ENCODE measurements around the gene LTBP1. TPM values are rescaled to one million over a fixed set of nuclear protein-coding genes. Genes with fewer than 3 reads are reported as not detected.

LTBP1 gene
- total RNA-seq, 1 donor from 2014 or later, result 29.7 TPM

- TF ChIP-seq CTCF (IDR thresholded peaks at IDR 0.05; ENCODE audit: insufficient read depth, low read depth, low read length) (no peak), EZH2 (IDR thresholded peaks at IDR 0.05; ENCODE audit: insufficient read depth, low read length) (no peak)
- peaks cover under 1% of the 10 kb centered on the region for H3K9me3 Mint-ChIP-seq (ENCODE audit: unreplicated experiment)
- Histone ChIP-seq H3K4me3 (ENCODE audit: insufficient read depth, low read depth, low read length) (no peak overlapping the region), H3K9me3 (ENCODE audit: insufficient read depth, low read depth, low read length) (no peaks in the 10 kb centered on the region), H3K27me3 (ENCODE audit: insufficient read depth, low read length) (no peaks in the 10 kb centered on the region), H3K4me1 (ENCODE audit: insufficient read depth, low read length) (no peaks in the 10 kb centered on the region), H3K27ac (ENCODE audit: low read depth, low read length) (no peak overlapping the region), H3K9ac (ENCODE audit: low read length) (no peak overlapping the region), H2AFZ (ENCODE audit: low read depth, low read length) (no peak overlapping the region), H3K4me2 (ENCODE audit: low read length) (no peak overlapping the region), H3K79me2 (ENCODE audit: insufficient read depth, low read length) (no peaks in the 10 kb centered on the region), H3K36me3 (ENCODE audit: insufficient read depth, low read length) (no peaks in the 10 kb centered on the region), H4K20me1 (ENCODE audit: insufficient read depth, low read length) (no peaks in the 10 kb centered on the region)
- H3K27ac Mint-ChIP-seq (ENCODE audit: unreplicated experiment), result no peak overlapping the region
- no peak for FAIRE-seq
- H3K4me1 Mint-ChIP-seq (ENCODE audit: low read depth, unreplicated experiment), result no peaks in the 10 kb centered on the region
- no peak overlapping the region for H3K4me3 Mint-ChIP-seq (ENCODE audit: unreplicated experiment)
- H3K36me3 Mint-ChIP-seq (ENCODE audit: low read depth, unreplicated experiment), result no peaks in the 10 kb centered on the region
- H3K27me3 Mint-ChIP-seq (ENCODE audit: low read depth, unreplicated experiment), result no peaks in the 10 kb centered on the region
- no peak for DNase-seq (ENCODE audit: low read depth)
Observed at GRCh38 chr2:33040541-33040940, 93.8 kb downstream of the LTBP1 start.

- H4K20me1 ChIP-seq (ENCODE audit: insufficient read depth, low read length), result no peaks in the 10 kb centered on the region
- H3K27ac ChIP-seq (ENCODE audit: low read depth, low read length), result no peak overlapping the region
- H3K79me2 ChIP-seq (ENCODE audit: insufficient read depth, low read length), result no peaks in the 10 kb centered on the region
- Mint-ChIP-seq H3K4me1 (ENCODE audit: low read depth, unreplicated experiment) (no peaks in the 10 kb centered on the region), H3K9me3 (ENCODE audit: unreplicated experiment) (peaks cover 3% of the 10 kb centered on the region), H3K36me3 (ENCODE audit: low read depth, unreplicated experiment) (no peaks in the 10 kb centered on the region), H3K27me3 (ENCODE audit: low read depth, unreplicated experiment) (no peaks in the 10 kb centered on the region), H3K4me3 (ENCODE audit: unreplicated experiment) (no peak overlapping the region), H3K27ac (ENCODE audit: unreplicated experiment) (no peak overlapping the region)
- H3K4me3 ChIP-seq (ENCODE audit: insufficient read depth, low read depth, low read length), result no peak overlapping the region
- no peaks in the 10 kb centered on the region for H3K4me1 ChIP-seq (ENCODE audit: insufficient read depth, low read length)
- H3K36me3 ChIP-seq (ENCODE audit: insufficient read depth, low read length), result no peaks in the 10 kb centered on the region
- H3K4me2 ChIP-seq (ENCODE audit: low read length), result no peak overlapping the region
- H2AFZ ChIP-seq (ENCODE audit: low read depth, low read length), result no peak overlapping the region
- TF ChIP-seq CTCF (IDR thresholded peaks at IDR 0.05; ENCODE audit: insufficient read depth, low read depth, low read length) (no peak), EZH2 (IDR thresholded peaks at IDR 0.05; ENCODE audit: insufficient read depth, low read length) (no peak)
- H3K9ac ChIP-seq (ENCODE audit: low read length), result no peak overlapping the region
- DNase-seq (ENCODE audit: low read depth) (no peak), FAIRE-seq (no peak)
- no peaks in the 10 kb centered on the region for H3K27me3 ChIP-seq (ENCODE audit: insufficient read depth, low read length)
- H3K9me3 ChIP-seq (ENCODE audit: insufficient read depth, low read depth, low read length), result no peaks in the 10 kb centered on the region
Observed at GRCh38 chr2:33042265-33042664, 95.5 kb downstream of the LTBP1 start.

- no peak overlapping the region for H3K4me3 Mint-ChIP-seq (ENCODE audit: unreplicated experiment)
- H3K9me3 ChIP-seq (ENCODE audit: insufficient read depth, low read depth, low read length), result no peaks in the 10 kb centered on the region
- H3K9ac ChIP-seq (ENCODE audit: low read length), result no peak overlapping the region
- H3K27me3 Mint-ChIP-seq (ENCODE audit: low read depth, unreplicated experiment), result no peaks in the 10 kb centered on the region
- no peaks in the 10 kb centered on the region for H3K36me3 ChIP-seq (ENCODE audit: insufficient read depth, low read length)
- H4K20me1 ChIP-seq (ENCODE audit: insufficient read depth, low read length), result no peaks in the 10 kb centered on the region
- no peak overlapping the region for H3K27ac ChIP-seq (ENCODE audit: low read depth, low read length)
- peaks cover 2% of the 10 kb centered on the region for H3K4me1 Mint-ChIP-seq (ENCODE audit: low read depth, unreplicated experiment)
- no peak for FAIRE-seq
- H3K4me1 ChIP-seq (ENCODE audit: insufficient read depth, low read length), result no peaks in the 10 kb centered on the region
- peaks cover 3% of the 10 kb centered on the region for H3K9me3 Mint-ChIP-seq (ENCODE audit: unreplicated experiment)
- H3K27ac Mint-ChIP-seq (ENCODE audit: unreplicated experiment), result no peak overlapping the region
- no peaks in the 10 kb centered on the region for H3K79me2 ChIP-seq (ENCODE audit: insufficient read depth, low read length)
- no peaks in the 10 kb centered on the region for H3K36me3 Mint-ChIP-seq (ENCODE audit: low read depth, unreplicated experiment)
- DNase-seq (ENCODE audit: low read depth), result no peak
- no peak overlapping the region for H3K4me3 ChIP-seq (ENCODE audit: insufficient read depth, low read depth, low read length)
- TF ChIP-seq CTCF (IDR thresholded peaks at IDR 0.05; ENCODE audit: insufficient read depth, low read depth, low read length) (no peak), EZH2 (IDR thresholded peaks at IDR 0.05; ENCODE audit: insufficient read depth, low read length) (no peak)
- H3K27me3 ChIP-seq (ENCODE audit: insufficient read depth, low read length), result no peaks in the 10 kb centered on the region
- H2AFZ ChIP-seq (ENCODE audit: low read depth, low read length), result no peak overlapping the region
- no peak overlapping the region for H3K4me2 ChIP-seq (ENCODE audit: low read length)
Observed at GRCh38 chr2:33042819-33043218, 96.1 kb downstream of the LTBP1 start.

Measured in astrocyte (in vitro differentiated cells and primary cell).